ENCODE measurements around the gene KDM3B. TPM values are rescaled to one million over a fixed set of nuclear protein-coding genes. Genes with fewer than 3 reads are reported as not detected.
A peak's percentile ranks its signal among the peaks of the same experiment; 100 is the strongest.

KDM3B gene
- total and polyA plus RNA-seq, 2 of the 8 experiments (the other 6 are each of a cell fraction or from before 2014, with no cell fraction given): 27.1 to 78.1 TPM

DNA sequence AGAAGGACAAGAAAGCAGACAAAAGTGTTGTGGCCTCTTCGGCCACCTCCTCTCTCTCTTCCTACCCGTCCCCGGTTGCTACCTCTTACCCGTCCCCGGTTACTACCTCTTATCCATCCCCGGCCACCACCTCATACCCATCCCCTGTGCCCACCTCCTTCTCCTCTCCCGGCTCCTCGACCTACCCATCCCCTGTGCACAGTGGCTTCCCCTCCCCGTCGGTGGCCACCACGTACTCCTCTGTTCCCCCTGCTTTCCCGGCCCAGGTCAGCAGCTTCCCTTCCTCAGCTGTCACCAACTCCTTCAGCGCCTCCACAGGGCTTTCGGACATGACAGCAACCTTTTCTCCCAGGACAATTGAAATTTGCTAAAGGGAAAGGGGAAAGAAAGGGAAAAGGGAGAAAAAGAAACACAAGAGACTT, 115.2 kb downstream of the KDM3B start (continued):
- TF ChIP-seq, protein P1, sequence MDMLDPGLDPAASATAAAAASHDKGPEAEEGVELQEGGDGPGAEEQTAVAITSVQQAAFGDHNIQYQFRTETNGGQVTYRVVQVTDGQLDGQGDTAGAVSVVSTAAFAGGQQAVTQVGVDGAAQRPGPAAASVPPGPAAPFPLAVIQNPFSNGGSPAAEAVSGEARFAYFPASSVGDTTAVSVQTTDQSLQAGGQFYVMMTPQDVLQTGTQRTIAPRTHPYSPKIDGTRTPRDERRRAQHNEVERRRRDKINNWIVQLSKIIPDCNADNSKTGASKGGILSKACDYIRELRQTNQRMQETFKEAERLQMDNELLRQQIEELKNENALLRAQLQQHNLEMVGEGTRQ (IDR thresholded peaks at IDR 0.05; ENCODE audit: low read length): peak; percentile 29; the same call in 1 of the 2 replicates
- TF ChIP-seq GTF2F1 (IDR thresholded peaks at IDR 0.05; ENCODE audit: borderline replicate concordance, low read depth, low read length): no peak
- TF ChIP-seq SP2 (IDR thresholded peaks at IDR 0.05; ENCODE audit: low read length): no peak
- no peak for TF ChIP-seq CBX8 (IDR thresholded peaks at IDR 0.05; ENCODE audit: borderline replicate concordance, low read depth, low read length)
- no peak for TF ChIP-seq JUN (IDR thresholded peaks at IDR 0.05; ENCODE audit: low read depth, low read length)

Measured in H1 (cell line).